Heart left ventricle (tissue), 13 donors: ENCODE results near the gene HDAC4.

Experiments
- CTCF ChIP-seq, 12 donors: fragments of 200-600 bp; sonication (generic) in 4 of 12; IDR thresholded peaks; one replicate each; pipeline versions ENCODE4 v1.5.0 to v1.8.0; 2018 to 2022; ENCODE audit warnings: antibody characterized with exemption in 12 of 12, mild to moderate bottlenecking in 5 of 12
- POLR2A ChIP-seq, 2 donors: fragments of 450-650 bp; IDR thresholded peaks; one replicate each; pipeline ENCODE4 v1.6.1; 2017; ENCODE audit warnings: antibody characterized with exemption in 2 of 2, mild to moderate bottlenecking in 2 of 2, moderate library complexity in 2 of 2
- donor health status: ischemic (EF 13 %, LVEDD 7.1; RV severe dilation, severe dysfunction).
- donor health status: DM: no; HTN: yes; CAD: no.
- donor health status: DM: no; HTN: no; CAD: no.
- donor health status: ischemic (EF 25% LVEDD 6.9; RV normal size, moderate dysfunction).
- donor health status: ischemic (EF 25% LVEDD 5.7; RV mildly dilated, moderate dysfunction).
- donor health status: ischemic (EF 35%, LVEDD 5.7; RV mildly dilated, moderate dysfunction).
- donor health status: nonischemic (EF 11% LVEDD 7.7; RV severe dilation, severe dysfunction).
- donor health status: DM: yes; HTN: yes; CAD: no.
- donor health status: PGD.
- donor health status: ischemic (EF 29% LVEDD 5.4; RV normal size, mild dysfunction).
- donor health status: nonischemic (EF 23%, LVEDD 6.1; RV moderate dilation, normal function).

GRCh38 chr2:239132786-239133185 lies 268.0 kb downstream of the HDAC4 start:
- TF ChIP-seq POLR2A (IDR thresholded peaks at IDR 0.05) (no peak), CTCF (IDR thresholded peaks at IDR 0.05) (no peak)
